HTR-8/SVneo (cell line): ENCODE results near the gene CYP46A1.
A peak's percentile ranks its signal among the peaks of the same experiment; 100 is the strongest.

Source experiments
- DNase-seq: peaks from one replicate; pipeline ENCODE4 v3.0.0; 2011; ENCODE audit warnings: low spot score, mixed read lengths; ENCODE audit not compliant: insufficient read length
- FAIRE-seq: peaks from 2 replicates; lab custom pipeline; 2011; peaks lifted over from hg19 to GRCh38; lab: Jason Lieb, UNC

Gene CYP46A1

GRCh38 chr14:99736603-99737371, 52.7 kb downstream of the CYP46A1 start:
- no peak for FAIRE-seq
- DNase-seq = no peak

DNA sequence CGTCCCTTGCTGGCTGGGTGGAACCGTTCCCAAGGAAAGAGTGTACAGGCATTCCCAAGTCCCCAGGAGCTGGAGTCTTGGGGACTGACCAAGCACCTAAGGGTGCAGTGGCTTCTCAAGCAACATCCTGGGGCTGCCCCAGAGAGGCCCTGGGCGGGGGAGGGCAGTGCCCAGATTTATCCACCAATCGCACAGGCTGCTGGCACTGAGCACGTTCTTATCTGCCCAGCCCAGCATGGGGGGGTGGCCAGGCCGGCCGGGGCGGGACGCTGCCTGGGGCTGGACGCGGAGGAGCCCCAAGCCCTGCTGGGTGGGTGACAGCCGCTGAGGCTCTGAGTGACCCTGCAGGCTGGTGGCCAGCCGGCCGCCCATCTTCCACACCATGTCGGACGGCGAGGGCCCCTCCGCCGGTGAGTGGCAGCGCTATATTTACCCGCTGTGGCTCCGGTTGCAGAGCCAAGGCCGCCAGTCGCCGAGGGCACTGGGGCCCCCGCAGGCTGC, 53.4 kb downstream of the CYP46A1 start:
- no peak for FAIRE-seq
- DNase-seq = no peak

GRCh38 chr14:99737956-99738667, 54.0 kb downstream of the CYP46A1 start:
- DNase-seq (no peak), FAIRE-seq (no peak)

GRCh38 chr14:99740411-99740810, 56.3 kb downstream of the CYP46A1 start:
- no peak for DNase-seq
- FAIRE-seq = no peak

GRCh38 chr14:99741227-99741976, 57.3 kb downstream of the CYP46A1 start:
- FAIRE-seq = no peak
- DNase-seq = no peak

GRCh38 chr14:99742074-99742473, 58.0 kb downstream of the CYP46A1 start:
- DNase-seq (no peak), FAIRE-seq (no peak)

DNA sequence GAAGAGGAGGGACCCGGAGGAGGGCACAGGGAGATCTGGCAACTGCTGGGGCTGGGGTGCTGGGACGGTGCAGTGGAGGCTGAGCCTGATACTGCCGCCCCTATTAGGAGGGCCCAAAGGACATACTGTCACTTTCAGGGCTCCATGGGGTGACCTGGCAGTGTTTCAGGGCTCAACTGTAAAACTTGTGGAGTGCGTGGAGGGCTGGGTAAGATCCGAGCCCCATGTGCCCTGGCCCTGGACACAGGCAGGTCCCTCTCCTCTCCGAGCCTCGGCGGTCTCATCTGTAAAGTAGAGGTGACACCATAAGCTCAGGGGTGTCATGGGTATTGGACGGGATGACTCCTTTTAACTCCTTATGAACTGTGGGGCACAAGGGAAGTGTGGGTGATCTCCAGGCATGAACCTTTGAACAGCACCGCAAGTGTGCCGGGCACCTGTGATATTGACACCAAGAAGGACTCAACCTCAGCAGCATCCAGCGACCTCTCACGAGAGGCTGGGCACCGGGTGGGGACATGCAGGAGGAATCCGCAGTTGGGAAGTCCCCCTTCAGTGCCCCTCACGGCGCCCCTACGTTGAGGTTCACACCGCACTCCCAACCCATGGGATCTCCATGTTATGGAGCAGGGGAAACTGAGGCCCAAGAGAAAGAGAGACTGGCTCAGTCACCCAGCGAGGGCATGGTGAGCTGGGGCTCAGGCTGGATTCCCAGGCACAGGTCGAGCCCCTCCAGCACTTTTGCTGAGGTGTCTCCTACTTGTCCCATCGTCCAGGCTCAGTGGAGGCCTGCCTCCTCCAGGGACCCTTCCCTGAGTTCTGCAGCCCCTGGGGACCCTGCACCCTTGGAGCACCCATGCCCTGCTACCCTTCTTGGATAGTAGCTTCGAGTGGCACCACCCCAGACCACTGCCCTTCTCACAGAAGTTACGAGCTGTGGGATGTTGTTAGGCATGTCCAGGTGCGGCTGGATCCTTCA, 58.7 kb downstream of the CYP46A1 start:
- no peak for DNase-seq
- FAIRE-seq = no peak

- DNase-seq (no peak), FAIRE-seq (no peak)
Measured at GRCh38 chr14:99744199-99744872, 60.2 kb downstream of the CYP46A1 start.

GRCh38 chr14:99744873-99745224, 60.8 kb downstream of the CYP46A1 start:
- DNase-seq (no peak), FAIRE-seq (no peak)

DNA sequence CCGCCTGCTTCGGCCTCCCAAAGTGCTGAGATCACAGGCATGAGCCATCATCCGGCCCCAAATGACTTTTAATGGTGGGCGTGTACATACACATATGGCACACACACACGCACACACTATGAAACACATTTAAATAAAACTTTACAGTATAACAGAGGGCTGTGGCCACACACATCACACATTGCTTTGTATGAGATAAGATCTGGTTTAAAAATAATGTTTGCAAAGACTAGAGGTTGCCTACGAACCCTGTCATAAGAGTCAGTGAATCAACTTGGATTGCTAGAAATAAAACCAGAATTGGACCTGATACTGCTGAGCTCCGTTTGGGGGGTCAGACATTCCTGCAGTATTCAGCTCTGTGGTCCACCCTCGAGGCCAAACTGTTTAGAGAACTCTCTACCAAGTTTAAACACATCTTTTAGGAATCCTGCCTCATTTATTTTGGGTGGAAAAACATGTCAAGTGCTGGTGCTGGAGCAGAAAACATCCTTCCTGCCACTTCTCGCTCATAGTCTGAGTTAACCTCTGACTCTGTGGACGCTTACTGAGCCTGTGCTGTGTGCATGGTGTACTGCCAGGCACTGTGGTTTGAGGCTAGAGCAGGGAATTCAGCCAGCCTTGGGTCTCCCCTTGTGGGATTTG, 61.3 kb downstream of the CYP46A1 start:
- FAIRE-seq (no peak), DNase-seq (no peak)

DNA sequence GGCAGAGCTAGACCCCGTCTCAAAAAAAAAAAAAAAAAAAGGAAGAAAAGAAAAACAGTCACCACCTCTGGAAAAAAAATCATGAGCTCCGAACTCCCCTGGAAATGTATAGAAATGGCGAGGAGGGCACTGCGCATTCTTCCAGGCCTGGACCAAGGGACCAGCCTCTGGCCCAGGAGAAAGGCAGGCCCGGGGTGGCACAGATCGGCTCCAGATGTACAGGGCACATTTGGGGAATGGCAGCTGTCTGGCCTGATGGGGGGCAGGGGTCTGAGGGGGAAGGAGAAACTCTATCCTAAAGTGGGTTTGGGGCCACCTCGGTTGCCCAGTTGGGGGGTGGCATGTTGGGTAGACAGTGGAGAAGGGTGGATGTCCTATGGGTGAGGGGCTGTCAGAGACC, 63.1 kb downstream of the CYP46A1 start:
- DNase-seq (no peak), FAIRE-seq (no peak)

DNA sequence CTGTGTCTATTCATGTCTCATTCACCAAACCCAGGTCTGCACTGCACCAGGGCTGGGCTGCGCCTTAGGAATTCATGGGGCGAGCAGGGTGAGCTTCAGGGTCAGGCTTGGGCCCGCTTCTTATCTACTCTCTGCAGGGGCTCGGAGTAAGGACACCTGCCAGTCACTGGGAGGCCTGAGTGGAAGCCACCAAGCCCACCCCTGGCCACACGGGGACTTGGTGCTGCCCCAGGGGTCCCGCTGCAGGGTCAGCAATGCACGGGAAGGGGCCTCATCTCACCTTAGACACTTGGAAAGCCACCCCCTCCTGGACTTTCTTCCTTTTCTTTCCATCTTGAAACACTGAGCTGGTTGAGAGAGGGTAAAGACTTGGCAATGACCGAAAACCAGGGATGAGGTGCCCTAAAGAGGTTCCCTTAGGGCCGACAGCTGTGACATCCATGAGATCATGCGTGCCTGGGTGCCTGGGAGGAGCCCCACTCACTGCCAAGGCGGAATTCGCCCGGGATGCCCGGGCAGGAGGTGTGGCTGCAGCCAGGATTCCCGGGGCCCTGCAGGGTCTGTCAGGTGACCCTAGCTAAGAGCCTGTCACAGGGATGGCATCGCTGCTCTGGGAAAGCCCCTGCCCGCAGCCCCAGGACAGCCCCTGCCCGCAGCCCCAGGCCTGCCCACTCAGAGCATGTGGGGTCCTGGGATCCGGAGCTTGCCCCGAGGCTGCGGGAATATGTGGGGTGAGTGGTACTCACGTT, 63.7 kb downstream of the CYP46A1 start:
- FAIRE-seq (no peak), DNase-seq (no peak)

DNA sequence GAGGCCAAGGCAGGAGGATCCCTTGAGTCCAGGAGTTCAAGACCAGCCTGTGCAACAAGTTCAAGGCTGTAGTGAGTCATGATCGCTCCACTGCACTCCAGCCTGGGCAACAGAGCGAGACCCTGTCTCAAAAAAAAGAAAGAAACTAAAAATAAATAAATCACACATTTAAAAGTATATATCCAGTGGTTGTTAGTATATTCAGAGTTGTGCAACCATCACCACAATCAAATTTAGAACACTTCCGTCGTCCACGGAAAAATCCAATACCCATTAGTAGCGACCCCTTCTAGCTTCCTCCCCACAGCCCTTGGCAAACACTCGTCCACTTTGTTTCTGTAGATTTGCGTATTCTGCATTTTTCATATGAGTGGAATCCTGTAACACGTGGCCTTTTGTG, 64.4 kb downstream of the CYP46A1 start:
- FAIRE-seq (no peak), DNase-seq (no peak)

DNA sequence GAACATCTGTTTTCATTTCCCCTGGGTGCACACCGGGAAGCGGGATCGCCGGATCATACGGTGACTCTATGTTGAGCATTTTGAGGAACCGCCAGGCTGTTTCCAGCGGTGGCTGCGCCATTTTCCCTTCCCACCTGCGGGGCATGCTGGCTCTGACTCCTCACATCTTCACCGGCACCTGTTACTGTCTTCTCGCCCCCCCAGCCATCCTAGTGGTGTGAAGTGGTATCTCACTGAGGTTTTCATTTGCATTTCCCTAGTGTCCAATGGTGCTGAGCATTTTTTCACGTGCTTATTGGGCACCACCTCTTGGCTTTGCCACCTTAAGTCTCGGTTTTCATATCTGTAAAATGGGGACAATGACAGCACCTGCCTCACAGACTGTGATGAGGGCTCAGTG, 65.0 kb downstream of the CYP46A1 start:
- FAIRE-seq (no peak), DNase-seq (no peak)

- FAIRE-seq = no peak
- DNase-seq = no peak
Measured at GRCh38 chr14:99749763-99750715, 65.9 kb downstream of the CYP46A1 start.

DNA sequence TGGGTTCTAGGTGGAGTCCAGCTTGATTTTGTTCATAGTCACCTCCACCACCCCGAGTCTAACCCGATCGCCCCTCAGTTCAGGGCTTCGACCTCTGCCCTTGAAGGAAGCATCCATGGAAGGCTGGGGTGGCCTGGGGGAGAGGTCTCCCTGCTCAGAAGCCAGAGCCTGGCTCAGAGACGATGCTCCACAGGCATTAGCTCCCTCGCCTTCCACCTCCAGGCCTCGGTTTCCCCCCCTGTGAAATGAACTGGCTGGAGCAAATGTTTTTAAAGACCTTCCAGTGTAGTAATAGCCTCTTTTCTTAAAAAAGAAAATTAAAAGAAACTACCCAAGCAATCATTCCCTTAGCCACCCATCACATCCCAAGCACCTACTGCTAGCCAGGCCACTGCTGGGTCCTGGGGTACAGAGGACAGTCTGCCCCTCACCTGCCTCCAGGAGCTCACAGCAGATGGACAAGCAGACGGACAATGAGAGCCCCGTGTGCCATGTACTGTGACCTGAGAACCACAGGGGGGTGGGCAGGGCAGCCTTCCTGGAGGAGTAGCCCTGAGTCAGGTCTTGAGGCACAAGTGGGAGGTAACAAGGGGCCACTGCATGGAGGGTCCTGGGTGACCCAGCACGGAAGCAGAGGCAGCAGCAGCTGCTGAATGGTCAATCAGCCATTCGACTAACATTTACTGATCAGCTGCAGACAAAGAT, 66.8 kb downstream of the CYP46A1 start:
- FAIRE-seq (peak; percentile 48), DNase-seq (no peak)
